Ovary (tissue), 3 donors: ENCODE measurements around the gene ASPHD2.

ENCODE experiments used
- CTCF ChIP-seq, 3 donors: fragments of 450-650 bp in 2 of 3; fragments of 200-600 bp in 1 of 3; IDR thresholded peaks; one replicate each; pipeline versions ENCODE4 v1.5.1 to v1.8.0; 2016 to 2022; ENCODE audit warnings: antibody characterized with exemption in 3 of 3, mild to moderate bottlenecking in 1 of 3
- POLR2A ChIP-seq: fragments of 450-650 bp; IDR thresholded peaks from one replicate; pipeline ENCODE4 v1.6.1; 2017; ENCODE audit warnings: antibody characterized with exemption, mild to moderate bottlenecking, moderate library complexity
- donor health status: DM: no; HTN: no; CAD: no.

GRCh38 chr22:26433805-26434204 is 4.7 kb downstream of the ASPHD2 start:
- no peak for TF ChIP-seq POLR2A
- TF ChIP-seq CTCF (IDR thresholded peaks at IDR 0.05): no peak
